HG03175 (cell line): ENCODE data around the gene OSBPL10.
"Not testable (repeated sequence)": the region's sequence is repeated elsewhere in the genome, so short reads cannot be mapped to it uniquely, and the experiment has no call there.

Experiments
- ATAC-seq: cut with Tn5 transposase; IDR thresholded peaks from one replicate; pipeline ENCODE4 v1.9.1; 2021; ENCODE audit warnings: mild to moderate bottlenecking, moderate library complexity; ENCODE audit not compliant: unreplicated experiment

Gene OSBPL10

DNA sequence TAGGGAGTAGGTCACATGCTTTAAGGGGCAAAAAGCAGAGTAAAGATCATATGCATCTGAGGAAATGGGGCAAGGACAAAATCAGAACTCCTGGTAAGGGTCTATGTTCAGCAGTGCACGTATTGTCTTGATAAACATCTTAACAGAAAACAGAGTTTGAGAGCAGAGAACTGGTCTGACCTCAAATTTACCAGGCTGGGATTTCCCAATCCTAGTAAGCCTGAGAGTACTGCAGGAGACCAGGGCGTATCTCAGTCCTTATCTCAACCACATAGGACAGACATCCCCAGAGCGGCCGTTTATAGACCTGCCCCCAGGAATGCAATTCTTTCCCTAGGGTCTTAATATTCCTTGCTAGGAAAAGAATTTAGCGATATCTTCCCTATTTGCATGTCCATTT is 14.0 kb upstream of the OSBPL10 start:
- ATAC-seq, result not testable (repeated sequence)

DNA sequence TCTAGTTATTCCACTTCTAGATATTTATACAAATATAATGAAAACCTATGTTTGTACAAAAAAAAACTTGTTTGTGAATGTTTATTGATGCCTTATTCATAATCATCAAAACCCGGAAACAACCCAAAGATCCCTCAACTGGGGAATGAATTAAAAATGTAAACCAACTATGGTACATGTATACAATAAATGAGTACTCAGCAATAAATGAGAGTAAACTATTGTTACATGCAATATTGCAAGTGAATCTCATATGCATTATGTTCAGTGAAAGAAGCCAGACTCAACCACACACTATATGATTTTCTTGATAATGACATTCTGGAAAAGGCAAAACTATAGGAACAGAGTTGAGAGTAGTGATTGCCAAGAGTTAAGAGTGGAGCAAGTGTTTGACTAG is 12.8 kb upstream of the OSBPL10 start:
- no peak for ATAC-seq

DNA sequence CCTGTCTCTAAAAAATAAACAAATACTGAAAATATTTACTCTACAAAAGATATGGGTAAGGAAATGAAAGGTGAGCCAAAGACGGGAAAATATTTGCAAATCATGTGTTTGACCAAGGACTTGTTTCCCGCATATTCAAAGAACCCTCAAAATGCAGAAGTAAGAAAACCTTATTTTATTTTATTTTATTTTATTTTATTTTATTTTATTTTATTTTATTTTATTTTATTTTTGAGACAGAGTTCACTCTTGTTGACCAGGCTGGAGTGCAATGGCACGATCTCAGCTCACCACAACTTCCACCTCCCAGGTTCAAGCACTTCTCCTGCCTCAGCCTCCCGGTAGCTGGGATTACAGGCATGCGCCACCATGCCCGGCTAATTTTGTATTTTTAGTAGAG is 11.9 kb upstream of the OSBPL10 start:
- ATAC-seq, result not testable (repeated sequence)

DNA sequence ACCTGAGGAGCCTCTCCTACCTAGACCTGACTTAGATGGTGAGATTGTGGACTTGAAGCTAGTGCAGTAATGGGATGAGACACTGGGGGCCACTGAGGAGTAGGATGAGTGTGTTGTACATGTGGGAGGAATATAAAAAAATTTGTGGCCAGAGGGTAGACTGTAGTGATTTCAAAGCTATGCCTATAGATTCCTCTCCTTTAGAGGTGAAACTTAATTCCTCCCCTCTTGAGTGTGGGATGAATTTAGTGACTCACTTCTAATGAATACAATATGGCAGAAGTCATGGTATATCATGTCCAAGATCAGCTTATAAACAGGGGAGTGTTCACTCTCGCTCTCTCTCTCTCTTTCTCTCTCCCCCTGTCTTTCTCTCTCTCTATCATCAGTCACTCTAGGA is 7.2 kb upstream of the OSBPL10 start:
- no peak for ATAC-seq

DNA sequence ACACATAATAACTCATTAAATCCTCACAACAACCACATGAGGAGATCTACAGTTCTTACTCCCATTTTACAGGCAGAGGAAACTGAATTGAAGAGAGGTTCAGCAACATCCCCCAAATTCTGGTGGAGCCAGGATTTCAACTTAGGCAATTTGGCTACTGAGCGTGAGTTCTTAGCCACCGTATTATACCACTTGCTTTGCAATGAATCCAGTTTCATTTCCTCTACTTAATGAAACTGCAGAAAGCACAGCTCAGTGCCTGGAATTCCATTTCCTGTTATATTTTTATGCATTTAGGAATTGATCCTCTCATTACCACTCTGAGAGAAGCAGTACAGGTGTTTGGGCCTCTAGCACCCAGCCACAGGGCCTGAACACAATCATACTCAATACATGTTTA is 4.8 kb upstream of the OSBPL10 start:
- ATAC-seq, result no peak

DNA sequence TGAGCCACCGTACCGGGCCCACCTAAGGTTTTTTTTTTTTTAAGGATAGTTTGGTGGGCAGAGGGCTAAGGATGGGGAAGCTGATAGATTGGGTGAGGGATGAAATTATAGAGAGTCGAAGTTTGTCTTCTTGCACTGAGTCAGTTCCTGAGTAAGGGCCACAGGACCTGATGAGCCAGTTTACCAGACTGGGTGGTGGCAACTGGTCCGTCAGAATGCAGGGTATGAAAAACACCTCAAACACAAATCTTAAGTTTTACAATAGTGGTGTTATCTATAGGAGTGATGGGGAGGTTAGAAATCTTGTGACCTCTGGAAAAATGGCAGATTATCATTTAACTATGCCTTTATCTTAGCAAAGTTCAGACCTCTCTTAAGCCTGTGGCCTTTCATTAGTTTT is 3.3 kb upstream of the OSBPL10 start:
- no peak for ATAC-seq

DNA sequence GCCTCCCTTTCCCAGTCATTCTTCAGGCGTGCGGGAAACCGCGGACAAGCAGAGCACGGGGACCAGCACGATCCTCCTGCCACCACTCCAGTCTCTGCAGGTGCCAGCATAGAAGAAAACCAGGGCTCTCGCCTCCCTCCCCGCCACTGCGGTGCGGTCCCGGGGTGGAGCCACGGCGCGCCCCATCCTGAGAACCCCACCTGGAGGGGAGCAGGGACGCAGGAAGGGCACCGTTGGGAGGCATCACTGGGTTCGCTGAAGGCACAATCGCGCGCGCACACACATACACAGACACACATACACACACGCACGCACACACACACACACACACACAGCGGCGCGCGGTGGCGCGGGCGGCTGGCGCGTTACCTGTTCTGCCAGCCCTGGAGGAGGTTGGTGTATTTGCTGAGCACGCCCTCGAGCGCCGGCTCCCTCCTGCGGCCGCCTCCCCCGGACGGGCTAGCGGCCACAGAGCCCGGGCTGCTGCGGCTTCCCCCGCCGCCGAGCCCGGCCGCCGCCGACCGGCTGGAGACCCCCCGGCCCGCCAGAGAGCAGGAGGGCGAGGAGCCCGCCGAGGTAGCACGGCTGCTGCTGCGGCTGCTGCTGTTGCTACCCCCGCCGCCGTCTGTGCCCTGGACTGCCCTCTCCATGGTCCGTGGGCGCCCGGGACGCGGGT is 394 bp downstream of the OSBPL10 start:
- ATAC-seq, result peak; percentile 59

DNA sequence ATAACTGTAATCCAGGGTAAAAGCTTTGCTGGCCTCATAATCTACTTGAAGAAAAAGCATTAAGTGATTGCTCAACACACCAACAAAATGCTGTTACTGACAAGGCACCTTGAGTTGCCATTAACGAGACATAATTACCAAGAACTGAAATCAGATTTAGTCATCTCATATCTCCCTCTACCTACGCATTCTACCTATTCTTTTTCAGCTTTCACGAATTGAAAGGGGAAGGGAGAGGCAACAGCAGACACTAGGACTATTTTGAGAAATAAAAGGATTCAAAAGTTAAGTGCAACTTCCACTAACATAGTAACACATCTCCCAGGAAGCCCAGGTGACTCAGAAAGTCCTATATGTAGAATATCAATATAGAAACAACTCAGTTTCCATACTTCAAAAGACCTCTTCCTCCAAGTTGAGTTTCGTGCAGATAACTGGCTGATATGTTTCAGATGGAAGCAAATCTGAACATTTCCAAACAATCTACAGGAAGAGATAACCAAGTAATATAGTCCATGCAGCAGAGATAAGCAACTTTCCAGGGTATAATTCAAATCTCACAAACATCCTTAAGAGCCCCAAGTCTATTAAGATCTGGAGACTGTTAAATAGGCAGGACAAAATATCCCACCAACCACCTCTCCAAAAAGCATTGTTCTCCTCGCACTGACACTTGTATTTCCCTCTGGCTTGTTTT is 1.9 kb downstream of the OSBPL10 start:
- ATAC-seq, result no peak

DNA sequence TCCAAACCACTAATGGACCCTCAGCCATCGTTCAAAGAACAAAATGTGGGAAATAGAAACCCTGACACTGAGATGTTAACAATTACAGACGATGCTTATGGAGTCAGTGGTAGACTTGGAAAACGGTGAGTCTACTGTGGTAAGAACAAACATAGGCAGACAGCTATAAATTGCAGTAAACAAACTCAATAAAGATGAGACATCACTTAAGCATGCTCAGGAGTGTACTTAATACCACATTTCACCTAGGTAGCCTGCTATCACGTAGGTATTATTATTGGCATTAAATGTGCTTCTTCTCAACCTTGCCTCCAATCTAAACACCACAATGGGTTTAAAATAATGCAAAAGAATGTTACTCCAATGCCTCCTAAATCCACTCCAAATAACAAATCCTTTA is 2.5 kb downstream of the OSBPL10 start:
- ATAC-seq, result no peak

DNA sequence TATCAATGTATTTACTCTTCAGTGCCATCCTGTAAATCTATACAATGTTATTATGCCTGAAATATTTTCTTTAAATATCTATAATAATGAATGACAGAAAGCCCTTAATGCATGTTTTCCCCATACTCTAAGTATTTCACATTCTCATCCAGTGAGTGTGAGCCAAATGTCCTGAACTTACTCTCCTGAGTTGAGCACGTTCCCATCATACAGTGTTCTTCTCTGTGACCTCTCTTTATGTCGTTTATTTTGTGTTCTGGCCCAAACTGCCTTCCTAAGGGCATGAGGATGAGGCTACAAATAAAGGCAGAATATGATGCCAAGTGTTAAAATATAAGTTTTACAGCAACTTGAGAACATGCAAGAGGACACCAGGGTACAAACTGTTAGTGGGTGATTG is 3.3 kb downstream of the OSBPL10 start:
- no peak for ATAC-seq

DNA sequence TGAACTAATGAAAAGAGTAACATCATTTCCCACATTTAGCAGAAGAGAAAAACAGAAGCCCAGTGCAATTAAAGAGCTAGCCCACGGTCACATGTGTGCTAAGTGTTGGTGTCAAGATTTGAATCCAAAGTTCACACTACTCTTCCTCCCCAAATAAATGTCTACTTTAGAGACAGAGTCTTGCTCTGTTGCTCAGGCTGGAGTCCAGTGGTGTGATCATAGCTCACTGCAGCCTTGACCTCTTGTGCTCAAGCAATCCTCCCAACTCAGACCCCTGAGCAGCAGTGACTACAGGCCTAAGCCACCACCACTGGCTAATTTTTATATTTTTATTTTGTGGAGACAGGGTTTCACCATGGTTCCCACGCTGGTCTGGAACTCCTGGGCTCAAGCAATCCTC is 4.8 kb downstream of the OSBPL10 start:
- no peak for ATAC-seq

DNA sequence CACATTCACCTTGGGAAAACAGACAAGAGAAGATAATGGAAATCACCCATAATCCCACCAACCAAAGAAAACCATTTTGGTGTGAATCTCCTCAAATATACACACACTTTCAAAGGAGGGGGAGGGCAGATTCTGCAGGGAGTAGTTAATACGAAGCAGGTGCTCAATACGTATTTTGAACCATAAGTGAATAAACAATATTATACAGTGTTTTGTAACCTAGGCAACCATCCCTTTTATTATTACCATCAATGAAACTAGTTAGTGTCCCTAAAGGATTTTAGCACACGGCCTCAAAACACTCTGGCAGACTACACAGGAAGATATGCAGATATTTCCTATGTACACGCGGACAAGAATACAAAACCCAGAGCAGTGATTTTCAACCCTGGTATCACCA is 6.1 kb downstream of the OSBPL10 start:
- no peak for ATAC-seq

DNA sequence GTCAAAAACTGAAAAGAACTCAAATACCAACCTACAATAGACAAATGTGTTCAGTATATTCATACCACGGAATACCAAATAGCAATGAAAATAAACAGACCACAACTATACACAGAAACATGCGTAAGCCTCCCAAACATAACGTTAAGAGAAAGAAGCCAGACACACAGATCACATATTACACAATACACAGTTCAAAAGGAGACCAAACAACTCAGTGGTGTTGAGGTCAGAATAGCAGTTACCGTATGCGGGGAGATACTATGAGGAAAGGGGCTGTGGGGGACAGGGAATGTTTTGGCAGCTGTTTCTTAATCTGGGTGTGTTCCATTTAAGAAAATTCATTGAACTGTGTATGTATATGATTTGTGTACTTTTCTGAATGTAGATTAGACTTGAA is 6.6 kb downstream of the OSBPL10 start:
- ATAC-seq, result no peak

DNA sequence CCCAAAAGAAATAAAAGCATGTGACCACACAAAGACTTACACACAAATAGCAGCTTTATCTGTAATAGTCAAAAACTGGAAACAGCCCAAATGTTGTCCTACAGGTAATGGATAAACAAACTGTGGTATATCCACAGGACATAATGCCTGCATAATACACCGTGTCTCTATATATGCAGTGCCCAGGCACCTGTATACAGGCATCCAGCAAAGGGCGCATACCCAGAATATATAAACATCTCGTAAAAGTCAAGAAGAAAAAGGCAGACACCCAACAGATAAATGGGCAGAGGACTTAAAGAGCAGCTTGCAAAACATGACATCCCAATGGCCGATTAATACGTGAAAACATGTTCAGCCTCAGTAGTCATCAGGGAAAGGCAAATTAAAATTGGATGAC is 7.2 kb downstream of the OSBPL10 start:
- ATAC-seq, result no peak

DNA sequence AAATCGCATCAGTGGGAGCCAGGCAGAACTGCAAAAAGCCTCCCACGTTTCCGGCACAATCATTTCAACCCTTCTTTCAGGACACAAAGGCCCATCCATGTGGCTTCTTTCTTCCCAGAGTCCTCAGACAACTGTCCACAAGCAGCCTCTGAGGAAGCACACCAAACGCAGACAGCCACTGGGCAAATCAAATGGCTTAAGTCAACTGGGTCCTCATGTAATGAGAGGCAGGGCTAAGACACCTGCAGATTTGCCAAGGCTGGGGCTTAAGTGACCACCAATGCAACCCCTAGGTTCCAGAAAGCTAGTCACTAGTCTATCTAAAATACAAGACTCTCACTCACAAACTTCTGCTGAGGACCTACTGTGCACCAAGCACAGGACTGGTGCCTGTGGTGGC is 8.0 kb downstream of the OSBPL10 start:
- ATAC-seq, result no peak

DNA sequence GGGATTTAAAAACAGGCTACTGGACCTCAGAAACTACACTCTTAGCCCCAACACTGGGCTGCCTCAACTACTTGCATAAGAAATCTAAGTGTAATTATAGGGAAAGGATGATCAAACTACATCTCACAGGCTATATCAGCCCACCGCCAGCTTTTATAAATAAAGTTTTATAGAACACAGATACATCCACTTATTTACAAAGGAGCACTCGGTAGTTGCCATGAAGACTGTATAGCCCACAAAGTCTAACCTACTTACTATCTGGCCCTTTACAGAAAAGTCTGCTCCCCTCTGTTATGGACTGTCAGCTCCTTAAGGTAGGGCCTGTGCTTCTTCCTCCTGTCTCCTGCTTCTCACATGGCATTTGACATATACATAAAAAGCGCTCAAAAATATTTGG is 9.5 kb downstream of the OSBPL10 start:
- ATAC-seq, result no peak

DNA sequence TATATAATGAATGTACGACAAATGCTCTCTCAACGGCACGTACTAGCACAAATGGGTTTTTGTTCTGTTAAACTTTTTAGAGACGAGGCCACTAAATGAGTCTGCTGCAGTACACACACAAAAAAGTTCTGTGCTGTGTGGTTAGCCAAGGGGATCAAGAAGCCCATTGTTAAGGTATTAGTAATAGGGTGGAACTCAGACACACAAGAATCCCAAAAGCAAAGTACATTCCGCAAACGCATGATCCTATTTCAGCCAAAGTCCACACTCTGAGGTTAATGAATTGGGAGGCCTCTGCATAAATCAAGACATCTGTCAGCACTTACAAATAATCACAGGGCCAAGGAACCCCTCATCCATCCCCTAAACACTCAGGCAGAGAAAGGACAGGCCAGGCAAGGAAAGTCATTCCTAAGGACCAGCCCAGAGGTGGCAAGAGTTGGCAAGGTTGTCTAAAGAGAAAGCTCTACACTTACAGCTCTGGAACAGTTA is 12.1 kb downstream of the OSBPL10 start:
- ATAC-seq, result no peak

DNA sequence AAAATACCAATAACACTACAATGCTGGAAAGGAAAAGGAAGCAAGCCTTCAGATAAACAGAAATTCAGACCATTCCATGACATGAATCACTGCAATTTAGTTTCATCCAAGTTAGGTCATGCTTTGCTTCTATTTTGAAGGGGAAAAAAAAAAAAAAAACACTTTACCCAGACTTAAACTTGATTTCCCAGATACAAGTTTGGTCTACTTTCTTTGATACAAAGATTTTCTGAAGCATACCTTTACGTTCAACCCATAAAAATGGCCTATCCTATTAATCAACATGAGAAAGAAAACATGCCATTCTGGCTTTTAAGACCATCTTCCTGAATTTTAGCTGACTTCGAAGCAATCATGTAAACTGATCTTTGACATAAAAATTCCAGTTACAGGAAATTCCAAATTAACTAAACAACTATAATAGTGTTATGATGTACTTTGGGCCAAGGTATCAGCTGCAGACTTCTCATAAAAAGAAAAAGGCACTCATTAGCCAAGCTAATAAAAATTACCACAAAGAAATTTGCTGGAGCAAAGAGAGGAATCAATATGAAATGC is 12.6 kb downstream of the OSBPL10 start:
- no peak for ATAC-seq

DNA sequence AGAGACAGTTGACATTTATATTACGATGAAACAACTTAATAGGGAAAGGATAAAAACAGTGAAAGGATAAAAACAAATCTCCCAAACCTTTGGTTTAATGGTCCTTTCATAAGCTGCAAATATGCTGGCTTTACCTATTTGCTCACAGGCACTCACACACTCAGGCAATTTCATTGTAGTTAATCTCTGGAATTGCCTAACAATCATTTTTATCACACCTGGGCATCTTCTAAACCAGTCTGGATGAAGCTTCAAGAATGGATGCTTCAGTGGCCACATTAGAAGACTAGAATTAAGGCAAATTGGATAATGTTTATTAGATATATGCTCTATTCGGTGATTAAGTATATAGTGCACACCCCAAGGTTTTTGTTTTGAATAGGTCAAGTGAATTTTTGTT is 13.5 kb downstream of the OSBPL10 start:
- no peak for ATAC-seq

DNA sequence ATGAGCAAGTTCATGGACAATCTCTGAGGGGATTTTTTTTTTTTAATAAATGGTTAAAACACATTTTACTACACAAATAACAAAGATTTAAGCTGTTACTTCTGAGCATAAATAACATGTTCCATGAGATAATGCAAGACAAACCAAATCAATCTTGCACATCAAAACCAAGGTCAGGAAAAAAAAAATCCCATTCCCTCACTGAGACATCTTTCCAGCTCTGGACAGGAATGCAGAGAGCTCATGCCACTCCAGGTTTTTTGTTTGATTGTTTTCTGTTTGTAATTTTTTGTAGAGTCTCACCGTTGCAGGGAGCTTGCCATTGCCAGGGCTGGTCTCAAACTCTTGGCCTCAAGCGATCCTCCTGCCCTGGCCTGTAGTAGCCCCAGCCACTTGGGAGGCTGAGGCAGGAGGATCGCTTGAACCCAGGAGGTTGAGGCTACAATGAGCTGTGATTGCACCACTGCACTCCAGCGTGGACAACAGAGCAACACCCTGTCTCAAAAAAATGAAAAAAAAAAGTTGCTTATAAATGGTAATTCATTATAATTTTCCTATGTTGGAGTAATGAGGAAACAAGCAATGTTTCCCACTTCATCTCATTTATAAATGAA is 14.0 kb downstream of the OSBPL10 start:
- no peak for ATAC-seq

DNA sequence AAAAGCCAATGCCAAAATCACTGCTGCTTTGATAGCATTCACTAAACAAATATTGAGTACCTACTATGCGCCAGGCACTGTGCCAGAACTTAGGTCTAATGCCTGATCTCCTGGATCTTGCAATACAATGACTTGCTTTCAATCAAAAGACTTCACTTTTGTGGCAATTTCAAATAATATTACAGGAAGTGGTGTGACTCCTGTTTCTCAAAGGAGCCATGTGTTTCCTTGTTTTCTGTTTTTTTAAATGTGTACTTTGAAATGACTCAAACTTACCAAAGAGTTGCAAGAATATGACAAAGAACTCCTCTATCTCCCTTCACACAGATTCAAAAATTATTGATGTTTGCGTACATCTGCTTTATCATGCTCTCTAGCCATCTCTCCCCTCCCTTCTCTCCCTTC is 18.3 kb downstream of the OSBPL10 start:
- no peak for ATAC-seq
